ENCODE measurements around the gene ARL14EP.

- TF ChIP-seq, protein P1, sequence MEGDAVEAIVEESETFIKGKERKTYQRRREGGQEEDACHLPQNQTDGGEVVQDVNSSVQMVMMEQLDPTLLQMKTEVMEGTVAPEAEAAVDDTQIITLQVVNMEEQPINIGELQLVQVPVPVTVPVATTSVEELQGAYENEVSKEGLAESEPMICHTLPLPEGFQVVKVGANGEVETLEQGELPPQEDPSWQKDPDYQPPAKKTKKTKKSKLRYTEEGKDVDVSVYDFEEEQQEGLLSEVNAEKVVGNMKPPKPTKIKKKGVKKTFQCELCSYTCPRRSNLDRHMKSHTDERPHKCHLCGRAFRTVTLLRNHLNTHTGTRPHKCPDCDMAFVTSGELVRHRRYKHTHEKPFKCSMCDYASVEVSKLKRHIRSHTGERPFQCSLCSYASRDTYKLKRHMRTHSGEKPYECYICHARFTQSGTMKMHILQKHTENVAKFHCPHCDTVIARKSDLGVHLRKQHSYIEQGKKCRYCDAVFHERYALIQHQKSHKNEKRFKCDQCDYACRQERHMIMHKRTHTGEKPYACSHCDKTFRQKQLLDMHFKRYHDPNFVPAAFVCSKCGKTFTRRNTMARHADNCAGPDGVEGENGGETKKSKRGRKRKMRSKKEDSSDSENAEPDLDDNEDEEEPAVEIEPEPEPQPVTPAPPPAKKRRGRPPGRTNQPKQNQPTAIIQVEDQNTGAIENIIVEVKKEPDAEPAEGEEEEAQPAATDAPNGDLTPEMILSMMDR (conservative IDR thresholded peaks at IDR 0.05): no peak
- no peak for TF ChIP-seq EZH2 (IDR thresholded peaks at IDR 0.05; ENCODE audit: low read depth)
Observed at GRCh38 chr11:30304620-30305019, 18.3 kb upstream of the ARL14EP start.
